Muscle of back (tissue), 11 donors: ENCODE measurements around the gene DDX1. TPM values are rescaled to one million over a fixed set of nuclear protein-coding genes. Genes with fewer than 3 reads are reported as not detected.
"Not testable (repeated sequence)": the region's sequence is repeated elsewhere in the genome, so short reads cannot be mapped to it uniquely, and the experiment has no call there.

Experiments used
- DNase-seq, 3 donors: peaks; one replicate each; pipeline versions ENCODE4 v3.0.0 to v3.0.0-alpha.2; 2013
- polyA plus RNA-seq, 10 donors: library from polyadenylated mRNA; unstranded; fragments of 120-200 nt; gene quantifications; one replicate each; pipeline ENCODE4 v1.2.1, GENCODE V29; 2013; ENCODE audit not compliant: insufficient read length in 10 of 10

The DDX1 gene
- polyA plus RNA-seq, 10 donors = 88.0 to 123 (median 105) TPM

DNA sequence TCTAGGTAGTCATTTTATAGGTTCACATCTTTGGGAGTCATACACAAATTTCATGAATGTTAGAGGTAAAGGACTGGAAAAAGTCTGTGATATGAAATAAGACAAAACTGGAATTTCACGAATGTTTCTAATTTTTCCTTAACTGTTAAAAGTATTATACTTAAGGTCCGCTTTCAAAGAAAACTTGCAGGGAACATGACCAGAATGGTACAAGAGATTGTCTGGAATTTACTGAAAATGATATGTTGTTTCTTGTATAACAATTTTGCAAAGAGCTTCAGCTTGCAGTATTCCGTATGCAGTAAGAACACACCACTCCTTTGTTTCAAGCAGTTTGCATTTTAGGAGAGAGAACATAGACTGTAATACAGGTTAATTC, 1.6 kb downstream of the DDX1 start:
- DNase-seq = no peak

DNA sequence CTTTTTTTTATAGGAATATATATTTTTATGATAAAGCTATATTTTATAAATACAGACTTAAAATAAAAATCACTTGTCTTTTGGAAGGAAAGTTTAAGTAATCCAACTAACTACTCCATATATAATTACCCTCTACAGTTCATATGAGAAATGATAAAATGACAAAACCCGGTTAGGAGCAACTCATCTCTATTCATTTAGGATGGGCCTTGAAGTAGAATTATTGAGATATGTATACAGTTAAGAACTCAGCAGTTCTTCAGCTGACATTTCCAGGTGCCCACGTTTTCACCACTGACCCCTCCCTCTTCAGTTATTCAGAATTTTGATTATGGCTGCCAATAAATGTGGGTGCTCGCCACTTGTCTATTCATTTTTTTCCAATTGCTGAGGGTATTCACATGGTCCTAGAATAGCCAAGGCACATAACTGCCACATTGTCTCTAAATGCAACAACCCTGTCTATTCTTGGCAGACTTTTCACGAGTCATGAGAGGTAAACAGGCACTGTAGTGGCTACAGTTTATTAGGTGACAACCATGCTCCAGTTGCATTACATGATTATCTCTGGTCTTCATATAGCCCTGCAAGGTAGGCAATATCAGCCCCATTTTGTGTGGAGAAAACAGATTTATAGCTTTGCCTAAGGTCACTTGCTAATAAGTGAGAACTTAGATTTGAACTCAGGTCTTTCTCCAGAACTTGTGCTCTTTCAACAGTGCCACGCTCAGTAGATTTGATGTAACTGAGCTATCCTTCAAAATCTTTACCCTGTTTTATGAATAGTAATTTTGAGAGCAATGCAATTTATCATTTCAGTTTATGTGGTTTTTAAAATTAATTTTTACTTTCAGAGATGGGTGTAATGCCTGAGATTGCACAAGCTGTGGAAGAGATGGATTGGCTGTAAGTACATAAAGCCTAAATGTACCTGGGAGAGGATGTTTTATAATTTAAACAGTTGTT, 2.9 kb downstream of the DDX1 start:
- no peak for DNase-seq

DNA sequence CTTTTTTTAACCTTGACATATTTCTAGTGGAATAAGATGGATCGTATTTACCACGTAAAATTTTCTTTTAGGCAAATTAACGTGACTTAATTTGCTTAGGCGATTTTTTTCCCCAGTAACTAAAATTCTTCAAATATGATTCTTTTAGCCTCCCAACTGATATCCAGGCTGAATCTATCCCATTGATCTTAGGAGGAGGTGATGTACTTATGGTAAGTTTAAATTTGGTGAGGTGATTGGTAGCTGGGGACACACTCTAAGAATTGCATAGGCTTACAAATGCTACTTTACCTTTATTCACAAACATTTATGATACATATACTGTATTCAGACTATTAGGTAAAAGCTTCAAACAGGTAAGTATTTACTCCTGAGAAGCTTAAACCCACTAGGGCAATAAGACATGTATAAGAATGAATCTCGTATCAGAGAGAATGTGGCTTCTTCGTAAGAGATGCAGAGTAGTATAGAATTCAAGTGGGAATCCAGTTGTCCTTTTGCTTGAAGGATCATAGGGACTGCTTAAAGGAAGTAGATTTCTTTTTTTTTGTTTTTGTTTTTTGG, 3.8 kb downstream of the DDX1 start:
- no peak for DNase-seq

DNA sequence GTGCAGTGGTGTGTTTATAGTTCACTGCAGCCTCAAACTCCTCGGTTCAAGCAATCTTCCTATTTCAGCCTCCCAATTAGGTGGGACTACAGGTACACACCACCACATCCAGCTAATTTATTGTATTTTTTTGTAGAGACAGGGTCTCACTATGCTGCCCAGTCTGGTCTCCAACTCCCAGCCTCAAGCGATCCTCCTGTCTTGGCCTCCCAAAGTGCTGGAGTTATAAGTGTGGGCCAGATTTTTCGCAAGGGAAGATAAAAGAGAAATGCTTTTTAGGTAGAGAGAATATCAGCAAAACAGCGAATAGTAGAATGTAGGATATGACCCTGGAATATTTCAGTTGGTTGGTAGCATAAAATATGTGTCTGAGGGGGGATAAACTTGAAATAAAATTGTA, 4.3 kb downstream of the DDX1 start:
- no peak for DNase-seq

DNA sequence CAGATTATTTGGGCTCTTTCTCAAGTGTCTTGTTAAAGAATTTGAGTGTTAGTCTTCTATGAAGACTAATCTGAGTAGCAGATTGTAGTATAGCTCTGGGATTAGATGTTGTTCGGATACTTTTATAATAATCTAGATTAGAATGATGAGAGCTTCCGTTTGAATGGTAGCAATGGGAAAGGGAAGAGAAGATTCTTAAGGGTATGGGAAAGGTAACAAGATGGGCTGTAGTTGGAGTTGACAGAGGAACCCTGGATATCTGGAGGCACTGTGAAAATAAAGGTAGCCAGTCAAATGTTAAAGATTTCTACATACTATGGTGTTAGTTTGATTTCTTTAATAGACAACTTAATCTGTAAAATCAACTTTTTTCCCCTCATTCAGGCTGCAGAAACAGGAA, 4.7 kb downstream of the DDX1 start:
- DNase-seq = no peak

DNA sequence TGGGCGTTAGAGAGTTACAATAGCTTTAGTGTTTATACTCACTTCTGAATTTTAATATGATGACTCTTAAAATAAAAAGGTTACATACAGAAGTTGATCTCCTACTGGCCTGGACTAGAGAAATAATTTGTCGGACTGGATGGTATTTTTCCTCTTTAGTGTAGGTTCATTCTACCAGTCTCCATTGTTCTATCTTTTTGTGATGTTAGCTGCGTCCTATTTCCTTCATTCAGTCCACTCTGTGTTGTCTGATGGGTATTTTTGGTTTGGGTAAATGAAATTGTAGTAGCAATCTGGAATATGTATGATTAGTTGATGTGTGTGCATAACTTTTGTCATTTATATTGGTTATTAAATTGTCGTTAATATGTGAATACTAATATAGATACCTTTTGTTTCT, 5.3 kb downstream of the DDX1 start:
- DNase-seq = no peak

DNA sequence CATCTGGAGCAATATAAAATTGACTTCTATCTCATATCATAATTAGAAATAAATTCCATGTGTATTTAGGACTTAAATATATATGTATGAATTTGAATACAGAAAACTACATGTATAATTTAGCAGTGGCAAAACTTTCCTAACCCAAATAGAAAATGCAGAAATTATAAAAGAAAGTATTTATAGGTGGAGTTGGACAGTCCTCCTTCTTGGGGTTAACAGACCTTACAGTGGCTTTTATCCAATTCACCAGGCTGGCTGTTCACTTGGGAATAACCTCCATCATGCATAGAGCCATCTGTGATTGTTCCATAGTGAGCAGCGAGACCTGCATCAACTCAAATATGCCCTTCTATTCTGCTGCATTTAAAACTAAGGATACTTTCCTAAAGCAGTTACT, 8.3 kb downstream of the DDX1 start:
- no peak for DNase-seq

DNA sequence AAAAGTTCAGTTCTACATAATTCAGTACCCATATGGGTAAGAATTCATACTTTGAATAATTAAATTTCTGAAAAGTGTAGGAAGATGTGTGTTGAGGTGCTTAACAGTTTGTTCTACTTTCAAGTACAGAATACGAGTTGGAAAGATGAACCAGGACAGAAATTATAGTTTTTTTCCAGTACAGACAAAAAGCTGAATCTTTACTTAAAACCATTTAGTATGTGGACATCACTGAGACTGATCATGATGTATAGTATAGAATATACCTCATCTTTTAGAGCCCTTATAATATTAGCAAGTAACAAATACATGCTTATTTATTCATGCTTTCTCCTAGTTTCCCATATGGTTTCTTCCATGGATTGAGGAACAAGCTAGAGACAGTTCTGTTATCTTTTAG, 10.0 kb downstream of the DDX1 start:
- no peak for DNase-seq

DNA sequence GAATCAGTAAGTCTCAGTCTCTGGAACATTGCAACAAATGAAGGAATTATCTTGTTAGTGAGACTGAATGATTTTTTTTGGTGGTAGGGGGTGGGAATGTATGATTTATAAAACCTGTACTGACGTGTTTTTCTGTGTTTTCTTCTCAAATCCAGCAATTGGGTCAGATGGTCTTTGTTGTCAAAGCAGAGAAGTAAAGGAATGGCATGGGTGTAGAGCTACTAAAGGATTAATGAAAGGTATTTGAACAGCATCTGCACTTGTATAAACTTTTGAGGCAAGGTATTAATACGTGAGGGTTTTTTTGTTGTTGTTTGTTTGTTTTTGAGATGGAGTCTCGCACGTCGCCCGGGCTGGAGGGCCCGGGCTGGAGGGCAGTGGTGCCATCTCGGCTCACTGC, 10.7 kb downstream of the DDX1 start:
- no peak for DNase-seq

DNA sequence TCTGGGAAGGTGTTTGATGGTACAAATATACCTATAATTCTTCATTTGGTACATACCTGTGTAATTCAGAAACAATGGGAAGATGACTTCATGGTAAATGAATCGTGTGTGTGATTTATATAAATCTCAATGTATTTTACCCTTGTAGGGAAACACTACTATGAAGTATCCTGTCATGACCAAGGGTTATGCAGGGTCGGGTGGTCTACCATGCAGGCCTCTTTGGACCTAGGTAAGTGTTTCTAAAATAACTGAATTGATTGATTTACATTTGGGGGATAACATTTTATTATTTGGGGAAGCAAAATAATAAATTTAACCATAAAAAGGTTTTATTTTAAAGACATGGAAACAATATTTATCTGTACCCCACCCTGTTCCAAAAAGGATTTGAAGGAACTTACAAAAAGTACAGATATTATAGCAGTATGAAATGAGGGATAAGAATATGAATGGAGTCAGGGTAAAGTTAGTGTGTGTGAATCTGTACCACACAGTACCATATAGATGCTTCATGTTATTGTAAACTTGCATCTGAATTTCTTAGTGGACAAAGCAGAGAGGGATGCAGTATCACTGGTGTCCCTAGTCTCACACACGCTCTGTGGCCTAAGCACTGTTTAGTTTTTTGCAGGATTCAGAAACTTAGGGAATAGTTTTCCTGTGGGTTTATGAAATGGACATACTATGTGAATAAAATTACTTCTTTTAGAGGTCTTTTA, 11.5 kb downstream of the DDX1 start:
- no peak for DNase-seq

DNA sequence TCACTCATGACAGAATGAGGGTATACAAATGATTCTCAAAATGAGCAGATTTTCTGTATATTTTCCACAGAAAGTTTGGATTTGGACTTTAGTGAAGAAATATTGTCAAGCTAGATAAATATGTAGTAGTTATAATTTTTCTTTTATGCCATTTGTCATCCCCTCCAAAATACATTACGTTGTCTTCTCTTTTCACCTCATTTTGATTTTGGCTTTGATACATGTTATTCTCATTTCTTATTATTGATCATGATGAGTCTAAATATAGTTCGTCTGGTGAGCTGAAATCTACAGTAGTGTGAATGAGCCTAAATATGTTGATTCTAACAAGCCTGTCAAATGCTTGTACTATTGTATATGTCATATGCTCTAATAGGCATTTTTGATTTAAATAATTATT, 12.3 kb downstream of the DDX1 start:
- DNase-seq = no peak

DNA sequence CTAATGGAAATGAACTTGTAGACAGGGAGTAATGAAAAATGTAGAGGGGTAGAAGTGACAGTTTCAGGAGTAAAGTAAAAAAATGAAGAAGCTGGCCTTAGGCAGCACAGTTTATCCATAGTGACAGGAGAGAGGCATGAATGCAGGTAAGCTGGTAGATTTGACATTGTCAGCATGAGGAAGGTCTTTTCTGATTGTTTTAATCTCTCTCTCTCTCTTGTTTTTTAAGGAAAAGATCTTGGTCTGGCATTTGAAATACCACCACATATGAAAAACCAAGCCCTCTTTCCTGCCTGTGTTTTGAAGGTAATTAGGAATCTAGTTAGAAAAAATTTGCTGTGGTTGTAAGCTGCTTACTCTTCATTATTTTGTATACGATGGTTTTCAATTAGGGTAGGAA, 14.1 kb downstream of the DDX1 start:
- no peak for DNase-seq

DNA sequence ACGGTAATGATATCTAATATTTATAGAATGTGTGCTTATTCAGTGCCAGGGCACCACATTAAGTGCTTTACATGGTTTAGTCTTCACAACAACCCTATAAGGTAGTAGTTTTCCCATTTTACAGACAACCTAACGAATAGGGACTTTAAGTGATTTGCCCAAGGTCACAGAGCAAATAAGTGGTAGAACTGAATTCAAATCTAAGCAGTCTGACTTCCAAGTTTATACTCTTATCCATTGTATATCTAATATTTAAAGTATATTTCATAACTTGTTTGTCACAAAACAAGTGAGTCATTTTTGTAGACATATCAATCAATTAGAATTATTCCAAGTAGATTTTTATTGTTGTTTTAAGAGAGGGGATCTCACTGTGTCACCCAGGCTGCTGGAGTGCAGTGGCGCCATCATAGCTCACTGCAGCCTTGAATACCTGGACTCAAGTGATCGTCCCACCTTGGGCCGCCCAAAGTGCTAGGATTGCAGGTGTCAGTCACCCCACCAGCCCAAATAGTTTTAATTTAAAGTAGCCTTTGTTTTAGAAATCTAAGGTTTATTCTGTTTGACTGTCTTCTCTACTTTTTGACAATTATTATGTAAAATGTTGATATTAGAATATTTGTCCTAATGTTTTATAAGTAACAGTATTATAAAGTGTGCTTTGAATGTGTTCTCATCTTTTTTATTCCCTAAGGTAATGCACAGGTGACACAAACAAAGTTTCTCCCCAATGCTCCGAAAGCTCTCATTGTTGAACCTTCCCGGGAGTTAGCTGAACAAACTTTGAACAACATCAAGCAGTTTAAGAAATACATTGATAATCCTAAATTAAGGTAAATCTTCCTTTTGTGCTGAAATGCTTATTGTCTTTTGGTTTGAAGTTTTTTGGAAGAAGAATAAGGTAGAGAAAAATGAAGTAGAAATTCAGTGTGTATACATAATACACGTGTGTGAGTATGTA, 15.1 kb downstream of the DDX1 start:
- no peak for DNase-seq

DNA sequence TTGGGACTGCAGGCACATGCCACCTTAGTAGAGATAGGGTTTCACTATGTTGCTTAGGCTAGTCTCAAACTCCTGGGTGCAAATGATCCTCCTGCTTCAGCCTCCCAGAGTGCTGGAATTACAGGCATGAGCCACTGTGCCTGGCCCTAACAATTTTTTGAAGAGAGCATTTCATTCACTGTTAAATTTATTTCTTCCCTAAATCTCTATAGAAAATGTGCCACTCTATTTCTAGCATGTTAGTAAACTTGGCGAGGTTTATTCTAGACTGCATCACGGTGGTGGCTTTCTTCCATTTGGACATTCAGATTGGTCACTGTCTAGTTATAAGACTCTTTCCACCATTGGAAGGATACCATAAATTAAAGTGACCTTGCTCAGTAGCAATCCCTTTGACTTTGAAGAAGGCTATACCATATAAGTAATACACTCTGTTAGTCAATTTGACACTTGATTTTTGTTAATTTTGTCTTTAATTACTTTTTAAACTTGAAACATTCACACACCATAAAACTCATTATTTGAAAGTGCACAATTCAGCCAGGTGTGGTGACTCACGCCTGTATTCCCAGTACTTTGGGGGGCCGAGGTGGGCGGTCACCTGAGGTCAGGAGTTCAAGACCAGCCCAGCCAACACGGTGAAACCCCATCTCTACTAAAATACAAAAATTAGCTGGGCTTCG, 16.2 kb downstream of the DDX1 start:
- DNase-seq = no peak

DNA sequence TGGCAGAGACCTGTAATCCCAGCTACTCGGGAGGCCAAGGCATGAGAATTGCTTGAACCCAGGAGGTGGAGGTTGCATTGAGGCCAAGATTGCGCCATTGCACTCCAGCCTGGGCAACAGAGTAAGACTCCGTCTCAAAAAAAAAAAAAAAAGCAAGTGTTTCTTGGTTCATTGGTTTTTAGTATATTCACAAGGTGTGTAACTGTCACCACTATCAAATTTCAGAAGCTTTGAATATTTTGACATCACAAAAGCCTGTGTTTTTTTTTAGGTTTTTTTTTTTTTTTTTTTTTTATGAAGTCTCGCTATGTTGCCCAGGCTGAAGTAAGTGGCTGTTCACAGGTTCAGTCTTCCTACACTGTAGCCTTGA, 16.7 kb downstream of the DDX1 start:
- DNase-seq = no peak

DNA sequence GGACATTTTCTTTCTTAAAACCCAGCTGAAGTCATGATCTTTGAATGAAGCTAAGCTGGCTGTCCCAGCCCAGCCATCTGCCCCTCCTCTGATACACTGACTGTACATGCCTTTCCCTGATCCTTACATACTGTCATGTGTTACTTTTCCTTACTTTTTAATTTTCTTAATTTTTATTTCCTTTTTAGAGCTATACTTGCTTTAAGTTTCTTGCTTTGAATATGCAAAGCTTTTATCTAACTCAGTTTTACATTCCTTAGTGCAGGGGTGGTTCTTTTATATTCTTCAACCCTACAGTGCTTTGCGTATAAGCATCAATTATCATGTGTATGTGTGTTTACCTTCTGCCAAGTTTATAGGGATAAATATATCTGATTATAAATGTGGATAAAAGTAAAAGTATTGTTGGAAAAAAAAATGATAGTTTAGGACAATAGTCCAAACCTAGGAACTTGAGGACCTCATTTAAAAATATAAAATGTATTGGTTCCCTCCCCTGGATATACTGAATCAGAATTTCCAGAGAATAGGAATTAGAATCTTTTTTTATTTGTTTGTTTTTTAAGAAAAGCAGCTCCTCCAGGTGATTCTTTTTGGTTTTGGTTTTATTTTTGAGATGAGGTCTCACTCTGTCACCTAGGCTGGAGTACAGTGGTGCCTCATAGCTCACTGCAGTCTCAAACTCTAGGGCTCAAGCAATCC, 17.8 kb downstream of the DDX1 start:
- no peak for DNase-seq

DNA sequence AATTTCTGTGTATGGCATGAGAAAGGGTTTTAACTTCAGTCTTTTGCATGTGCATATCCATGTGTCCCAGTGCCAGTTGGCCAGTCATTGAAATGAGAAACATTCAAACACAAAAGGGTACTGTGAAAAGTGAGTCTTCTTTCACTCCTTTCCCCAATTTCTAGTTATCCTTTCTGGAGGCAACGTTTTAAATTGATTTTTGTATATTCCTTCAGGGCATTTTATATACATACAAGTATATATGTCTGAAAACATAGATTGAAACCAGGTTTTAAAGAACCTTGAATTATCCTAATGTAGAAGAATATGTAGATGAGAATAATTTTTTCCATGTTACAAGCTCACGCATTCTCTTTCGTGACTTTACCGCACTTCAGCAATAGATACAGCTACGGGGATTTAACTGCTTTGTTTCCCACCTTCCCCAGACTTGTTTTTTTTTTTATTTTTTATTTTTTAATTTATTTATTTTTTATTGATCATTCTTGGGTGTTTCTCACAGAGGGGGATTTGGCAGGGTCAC, 18.8 kb downstream of the DDX1 start:
- DNase-seq = no peak

DNA sequence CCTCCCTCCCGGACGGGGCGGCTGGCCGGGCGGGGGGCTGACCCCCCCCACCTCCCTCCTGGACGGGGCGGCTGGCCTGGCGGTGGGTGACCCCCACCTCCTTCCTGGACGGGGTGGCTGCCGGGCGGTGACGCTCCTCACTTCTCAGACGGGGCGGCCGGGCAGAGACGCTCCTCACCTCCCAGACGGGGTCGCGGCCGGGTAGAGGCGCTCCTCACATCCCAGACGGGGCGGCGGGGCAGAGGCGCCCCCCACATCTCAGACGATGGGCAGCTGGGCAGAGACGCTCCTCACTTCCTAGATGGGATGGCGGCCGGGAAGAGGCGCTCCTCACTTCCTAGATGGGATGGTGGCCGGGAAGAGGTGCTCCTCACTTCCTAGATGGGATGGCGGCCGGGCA, 20.4 kb downstream of the DDX1 start:
- not testable (repeated sequence) for DNase-seq

DNA sequence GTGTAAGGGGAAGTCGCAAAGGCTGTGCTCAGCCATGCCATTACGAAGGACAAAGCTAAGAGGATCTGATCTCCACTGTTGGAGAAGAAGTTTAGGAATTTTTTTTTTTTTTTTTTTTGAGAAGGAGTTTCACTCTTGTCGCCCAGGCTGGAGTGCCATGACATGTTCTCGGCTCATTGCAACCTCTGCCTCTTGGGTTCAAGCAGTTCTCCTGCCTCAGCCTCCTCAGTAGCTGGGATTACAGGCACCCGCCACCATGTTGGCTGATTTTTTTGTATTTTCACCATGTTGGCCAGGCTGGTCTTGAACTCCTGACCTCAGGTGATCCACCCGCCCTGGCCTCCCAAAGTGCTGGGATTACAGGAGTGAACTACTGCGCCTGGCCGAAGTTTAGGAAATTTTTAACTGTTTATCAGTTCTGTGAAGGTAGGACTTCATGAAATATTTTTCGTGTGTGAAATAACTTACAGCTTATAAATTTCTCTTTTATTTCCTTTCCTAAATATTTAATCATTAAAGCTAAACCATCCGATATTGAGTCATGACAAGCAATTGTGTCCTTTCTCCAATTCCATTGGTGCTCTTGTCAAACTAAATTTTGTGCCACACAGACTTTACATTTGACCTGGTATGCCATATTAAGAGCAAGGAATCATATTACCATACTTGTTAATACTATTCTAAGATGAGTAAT, 22.2 kb downstream of the DDX1 start:
- DNase-seq = no peak
